LNCAP (cell line): Measurements from ENCODE around the gene SLIT1.

Source experiments
- CTCF ChIP-seq: fragments of 450-650 bp; IDR thresholded peaks from 2 replicates; pipeline ENCODE4 v1.5.1; 2017; ENCODE audit warnings: mild to moderate bottlenecking

The SLIT1 gene

DNA sequence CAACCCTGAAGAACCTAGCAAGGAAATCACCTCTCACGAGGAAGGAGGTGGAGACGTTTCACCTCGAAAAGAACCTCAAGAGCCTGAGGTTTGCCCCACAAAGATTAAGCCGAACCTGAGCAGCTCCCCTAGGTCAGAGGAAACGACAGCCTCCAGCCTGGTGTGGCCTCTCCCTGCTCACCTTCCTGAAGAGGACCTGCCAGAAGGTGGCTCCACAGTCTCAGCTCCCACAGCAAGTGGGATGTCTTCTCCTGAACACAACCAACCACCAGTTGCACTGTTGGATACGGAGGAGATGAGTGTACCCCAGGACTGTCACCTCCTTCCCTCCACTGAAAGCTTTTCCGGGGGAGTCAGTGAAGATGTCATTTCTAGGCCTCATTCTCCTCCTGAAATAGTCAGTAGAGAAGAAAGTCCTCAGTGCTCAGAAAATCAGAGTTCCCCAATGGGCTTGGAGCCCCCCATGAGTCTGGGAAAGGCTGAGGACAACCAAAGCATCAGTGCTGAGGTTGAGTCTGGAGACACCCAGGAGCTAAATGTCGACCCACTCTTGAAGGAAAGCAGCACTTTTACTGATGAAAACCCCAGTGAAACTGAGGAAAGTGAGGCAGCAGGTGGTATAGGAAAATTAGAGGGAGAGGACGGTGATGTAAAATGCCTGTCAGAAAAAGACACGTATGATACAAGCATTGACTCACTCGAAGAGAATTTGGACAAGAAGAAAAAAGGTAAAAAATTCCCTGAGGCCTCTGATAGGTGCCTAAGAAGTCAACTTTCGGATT lies 203.4 kb downstream of the SLIT1 start:
- TF ChIP-seq CTCF, result no peak

DNA sequence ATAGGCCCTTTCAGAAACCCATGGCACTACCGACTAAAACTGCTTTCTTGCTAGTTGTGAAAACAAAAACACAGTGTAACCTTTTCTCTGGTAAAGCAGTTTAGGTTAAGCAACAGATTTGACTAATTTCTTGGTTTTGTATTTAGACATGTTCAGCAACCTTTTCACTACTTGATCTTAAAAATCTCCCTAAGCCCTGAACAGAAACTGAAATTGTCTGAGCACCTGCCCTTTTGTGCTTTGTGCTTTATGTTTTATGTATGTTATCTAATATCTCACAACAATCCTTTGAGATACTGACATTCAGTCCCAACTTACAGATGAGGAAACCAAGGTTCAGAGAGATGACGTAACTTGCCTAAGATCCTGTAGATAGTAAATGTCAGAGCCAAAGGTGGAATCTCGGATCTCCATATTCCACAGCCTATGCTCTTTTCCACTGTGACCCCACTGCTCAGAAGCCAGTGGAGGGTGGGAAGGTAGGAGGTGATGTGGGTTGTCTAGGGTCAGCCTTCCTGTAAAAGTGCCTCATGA lies 207.1 kb downstream of the SLIT1 start:
- TF ChIP-seq CTCF, result no peak

- no peak for TF ChIP-seq CTCF
These were observed 210.6 kb downstream of the SLIT1 start for GRCh38 chr10:96975136-96975535.

DNA sequence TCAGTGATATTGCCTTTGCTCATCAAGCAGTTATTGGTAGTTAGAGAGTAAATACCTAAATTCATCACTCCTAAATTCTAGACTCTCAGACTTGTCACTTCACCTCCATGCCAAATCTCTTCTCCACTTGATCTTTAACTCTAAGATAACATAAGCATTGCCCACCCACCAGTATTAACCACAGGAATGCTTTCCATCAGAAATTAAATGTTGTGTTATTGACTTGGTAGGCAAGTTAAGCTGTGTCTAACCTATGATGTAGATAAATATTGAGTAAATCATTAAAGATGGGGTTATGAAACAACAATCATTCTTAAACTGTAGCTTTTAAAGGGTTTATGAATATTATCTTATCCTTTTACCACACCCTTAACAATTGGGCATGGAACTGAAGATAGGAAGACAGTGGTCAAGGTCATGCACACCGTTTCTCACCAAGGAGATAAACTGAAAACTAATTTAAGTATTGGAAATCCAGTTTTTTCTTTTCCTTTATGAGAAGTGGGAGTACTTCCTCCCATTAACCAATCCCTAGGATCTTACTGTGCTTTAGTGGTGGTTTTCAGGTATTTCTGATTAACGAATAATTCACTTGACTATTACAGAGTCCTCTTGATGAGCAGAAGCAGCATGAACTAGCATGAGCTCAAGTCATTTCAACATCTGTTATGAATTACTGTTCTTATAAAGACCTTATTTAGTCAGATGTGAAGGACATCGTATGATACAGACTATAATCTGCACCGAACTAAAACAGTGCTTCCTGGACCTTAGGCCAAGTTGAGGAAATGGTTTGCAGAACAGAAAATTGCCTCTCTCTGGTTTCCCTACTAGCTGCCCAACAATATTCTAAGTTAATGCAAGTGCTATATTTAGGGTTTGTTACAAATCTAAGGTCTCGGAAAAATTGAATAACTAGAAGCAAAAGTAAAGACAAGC lies 211.7 kb downstream of the SLIT1 start:
- TF ChIP-seq CTCF, result no peak

- no peak for TF ChIP-seq CTCF
These were observed 213.5 kb downstream of the SLIT1 start for GRCh38 chr10:96972264-96972663.

DNA sequence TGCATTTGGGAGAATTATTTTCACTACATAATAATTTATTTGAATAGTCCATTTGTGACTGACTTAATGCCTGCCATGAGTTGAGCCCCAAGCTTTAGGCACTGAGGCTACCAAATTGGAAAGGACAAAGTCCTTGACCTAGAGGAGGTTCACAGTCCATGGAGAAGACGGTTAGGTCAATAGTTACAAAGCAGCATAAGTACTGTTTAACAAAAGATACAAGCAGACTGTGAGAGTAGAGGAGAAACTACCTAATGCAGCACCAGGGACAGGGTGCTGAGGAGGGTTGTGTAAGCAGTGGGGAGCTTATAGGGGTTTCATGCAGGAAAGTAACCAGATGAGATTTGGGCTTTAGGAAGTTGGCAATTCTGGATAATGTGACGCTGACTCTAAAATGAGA lies 214.4 kb downstream of the SLIT1 start:
- TF ChIP-seq CTCF, result no peak

DNA sequence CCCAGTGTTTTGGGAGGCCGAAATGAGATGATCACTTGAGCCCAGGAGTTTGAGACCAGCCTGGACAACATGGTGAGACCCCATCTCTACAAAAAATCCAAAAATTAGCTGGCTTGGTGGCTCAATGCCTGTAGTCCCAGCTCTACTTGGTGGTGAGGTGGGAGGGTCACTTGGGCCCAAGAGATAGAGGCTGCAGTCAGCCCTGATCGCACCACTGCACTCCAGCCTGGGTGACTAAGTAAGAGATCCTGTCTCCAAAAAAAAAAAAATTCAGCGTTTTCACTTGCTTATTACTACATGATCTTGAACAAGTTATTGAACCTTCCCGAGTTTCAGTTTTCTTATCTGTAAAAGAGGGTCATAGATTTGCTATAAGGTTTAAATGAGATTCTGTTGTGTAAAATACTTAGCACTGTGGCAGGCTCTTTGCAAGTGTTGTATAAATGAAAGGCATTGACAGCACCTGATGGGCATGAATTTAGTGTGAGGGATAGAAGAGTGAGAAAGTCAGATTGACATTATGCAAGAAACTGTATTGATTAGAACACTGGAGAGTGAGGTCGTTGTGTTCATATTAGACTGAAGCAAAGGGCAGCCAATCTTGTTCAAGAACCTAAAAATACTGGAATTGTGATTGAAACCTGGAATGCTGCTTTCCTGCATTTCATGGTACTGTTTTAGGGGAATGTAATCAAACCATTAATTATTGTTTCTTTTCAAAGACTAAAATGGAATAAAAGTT lies 216.9 kb downstream of the SLIT1 start:
- TF ChIP-seq CTCF, result no peak
